GM18508 (cell line): Measurements from ENCODE around the gene TERB1.

Experiments
- ATAC-seq: cut with Tn5 transposase; IDR thresholded peaks from one replicate; pipeline ENCODE4 v1.9.1; 2021; ENCODE audit warnings: moderate number of reproducible peaks; ENCODE audit not compliant: insufficient read depth, unreplicated experiment

Gene TERB1

GRCh38 chr16:66751303-66751991, 49.9 kb downstream of the TERB1 start, which contains the start of gene DYNC1LI2:
TSS of gene DYNC1LI2 (minus strand) at chr16:66751609. CDS start at chr16:66751591, 18 bp downstream.
- ATAC-seq, result peak; percentile 50

- no peak for ATAC-seq
Measured at GRCh38 chr16:66751053-66751302, 50.4 kb downstream of the TERB1 start.

- no peak for ATAC-seq
Measured at GRCh38 chr16:66750279-66751052, 50.9 kb downstream of the TERB1 start.

- ATAC-seq, result no peak
Measured at GRCh38 chr16:66746682-66747081, 54.7 kb downstream of the TERB1 start.

- ATAC-seq, result no peak
Measured at GRCh38 chr16:66746048-66746447, 55.3 kb downstream of the TERB1 start.

GRCh38 chr16:66741950-66742808, 59.2 kb downstream of the TERB1 start:
- no peak for ATAC-seq

GRCh38 chr16:66741169-66741900, 60.0 kb downstream of the TERB1 start:
- ATAC-seq, result no peak

- ATAC-seq, result no peak
Measured at GRCh38 chr16:66740533-66740932, 60.9 kb downstream of the TERB1 start.

- no peak for ATAC-seq
Measured at GRCh38 chr16:66740010-66740409, 61.4 kb downstream of the TERB1 start.

- ATAC-seq, result no peak
Measured at GRCh38 chr16:66735891-66736290, 65.5 kb downstream of the TERB1 start.

- ATAC-seq, result no peak
Measured at GRCh38 chr16:66731101-66731500, 70.3 kb downstream of the TERB1 start.

- no peak for ATAC-seq
Measured at GRCh38 chr16:66728804-66729203, 72.6 kb downstream of the TERB1 start.

GRCh38 chr16:66728117-66728787, 73.1 kb downstream of the TERB1 start:
- no peak for ATAC-seq

- ATAC-seq, result no peak
Measured at GRCh38 chr16:66720766-66721165, 80.6 kb downstream of the TERB1 start.

- no peak for ATAC-seq
Measured at GRCh38 chr16:66719246-66719645, 82.1 kb downstream of the TERB1 start.

GRCh38 chr16:66717776-66718175, 83.6 kb downstream of the TERB1 start:
- ATAC-seq, result no peak

- no peak for ATAC-seq
Measured at GRCh38 chr16:66717112-66717675, 84.2 kb downstream of the TERB1 start.

GRCh38 chr16:66714654-66715307, 86.6 kb downstream of the TERB1 start:
- ATAC-seq, result no peak

GRCh38 chr16:66714062-66714461, 87.3 kb downstream of the TERB1 start:
- no peak for ATAC-seq
